ENCODE results near the gene CCDC6. TPM values are rescaled to one million over a fixed set of nuclear protein-coding genes. Genes with fewer than 3 reads are reported as not detected.

The CCDC6 gene
- total and polyA plus RNA-seq, 2 of the 8 experiments (the other 6 are each of a cell fraction or from before 2014, with no cell fraction given) = 42.2 to 74.4 TPM

GRCh38 chr10:59762505-59762904 is 143.9 kb downstream of the CCDC6 start:
- no peak overlapping the region for H2BK120ac ChIP-seq (replicated peaks; ENCODE audit: low read depth, low read length)
- 63% methylated on average over 2 of the region's 2 CpGs; no CpG with 5 or more reads in 1 of the 2 experiments for WGBS, 2 experiments (ENCODE audit: extremely low coverage in 1 of 2, insufficient coverage in 1 of 2, insufficient read length in 1 of 2, insufficient replicate concordance in 2 of 2, low coverage in 1 of 2, low lambda C conversion rate in 2 of 2, missing lambda C conversion rate in 1 of 2)
- H3K56ac ChIP-seq (replicated peaks; ENCODE audit: insufficient read length, low read depth, low read length) = no peak overlapping the region
- H3K9ac ChIP-seq (replicated peaks in 1 of 4; ENCODE audit: extremely low read depth in 1 of 4, low read depth in 3 of 4, low read length in 3 of 4) = no peak overlapping the region
- H2AK5ac ChIP-seq (ENCODE audit: low read depth, low read length) = no peak overlapping the region
- no peak overlapping the region for H3K4me3 ChIP-seq (ENCODE audit: extremely low read depth in 1 of 4, insufficient read depth in 2 of 4, low read depth in 3 of 4, low read length in 4 of 4)
- H3K27me3 ChIP-seq (replicated peaks in 1 of 4; ENCODE audit: control insufficient read depth in 3 of 4, extremely low read depth in 1 of 4, insufficient read depth in 3 of 4, low read length in 3 of 4) = no peaks in the 10 kb centered on the region
- H3K4me2 ChIP-seq (ENCODE audit: insufficient read depth in 1 of 2, low read depth in 2 of 2, low read length in 2 of 2) = no peak overlapping the region
- ChIA-PET CTCF (ENCODE audit: partially characterized antibody) (no interaction called here), POLR2A (ENCODE audit: partially characterized antibody) (no interaction called here)
- H4K91ac ChIP-seq (replicated peaks; ENCODE audit: insufficient read length, low read length) = no peak overlapping the region
- FAIRE-seq = no peak
- no peak overlapping the region for H2BK20ac ChIP-seq (ENCODE audit: low read length)
- DNase-seq (ENCODE audit: low read depth in 1 of 2, low spot score in 2 of 2) = no peak
- TF ChIP-seq TBP (IDR thresholded peaks at IDR 0.05; ENCODE audit: low read depth, low read length) (no peak), TAF1 (IDR thresholded peaks at IDR 0.05; ENCODE audit: low read depth, low read length) (no peak), SRF (IDR thresholded peaks at IDR 0.05; ENCODE audit: low read depth, low read length) (no peak), KDM5A (IDR thresholded peaks at IDR 0.05; ENCODE audit: low read length) (no peak), SP2 (IDR thresholded peaks at IDR 0.05; ENCODE audit: low read length) (no peak), SIN3A (conservative IDR thresholded peaks at IDR 0.05 in 1 of 2, IDR thresholded peaks at IDR 0.05 in 1 of 2; ENCODE audit: low read depth in 1 of 2, low read length in 2 of 2) (no peak), JUN (IDR thresholded peaks at IDR 0.05; ENCODE audit: low read depth, low read length) (no peak), POU5F1 (IDR thresholded peaks at IDR 0.05; ENCODE audit: low read depth, low read length) (no peak), ASH2L (IDR thresholded peaks at IDR 0.05; ENCODE audit: low read length) (no peak), SIRT6 (IDR thresholded peaks at IDR 0.05; ENCODE audit: low read length) (no peak), BACH1 (IDR thresholded peaks at IDR 0.05; ENCODE audit: low read length) (no peak), POLR2AphosphoS5 (IDR thresholded peaks at IDR 0.05; ENCODE audit: low read depth, low read length) (no peak)
- TF ChIP-seq, protein P1, sequence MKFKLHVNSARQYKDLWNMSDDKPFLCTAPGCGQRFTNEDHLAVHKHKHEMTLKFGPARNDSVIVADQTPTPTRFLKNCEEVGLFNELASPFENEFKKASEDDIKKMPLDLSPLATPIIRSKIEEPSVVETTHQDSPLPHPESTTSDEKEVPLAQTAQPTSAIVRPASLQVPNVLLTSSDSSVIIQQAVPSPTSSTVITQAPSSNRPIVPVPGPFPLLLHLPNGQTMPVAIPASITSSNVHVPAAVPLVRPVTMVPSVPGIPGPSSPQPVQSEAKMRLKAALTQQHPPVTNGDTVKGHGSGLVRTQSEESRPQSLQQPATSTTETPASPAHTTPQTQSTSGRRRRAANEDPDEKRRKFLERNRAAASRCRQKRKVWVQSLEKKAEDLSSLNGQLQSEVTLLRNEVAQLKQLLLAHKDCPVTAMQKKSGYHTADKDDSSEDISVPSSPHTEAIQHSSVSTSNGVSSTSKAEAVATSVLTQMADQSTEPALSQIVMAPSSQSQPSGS (IDR thresholded peaks at IDR 0.05; ENCODE audit: low read length) = no peak
- H3K23ac ChIP-seq (ENCODE audit: insufficient read length) = no peak overlapping the region
- H4K8ac ChIP-seq (ENCODE audit: extremely low read depth, insufficient read depth, low read length) = no peak overlapping the region
- H2BK12ac ChIP-seq (ENCODE audit: low read depth, low read length) = no peak overlapping the region
- H2BK15ac ChIP-seq (ENCODE audit: low read length) = no peak overlapping the region
- H3K9me3 ChIP-seq (ENCODE audit: insufficient read depth in 2 of 2, low read depth in 1 of 2, low read length in 1 of 2) = peaks cover 2 to 7% of the 10 kb centered on the region in 2 experiments; a peak in 2 of 4 replicates
- H3K27ac ChIP-seq (ENCODE audit: low read depth, low read length) = no peak overlapping the region
- H3K79me1 ChIP-seq (ENCODE audit: low read depth, low read length) = no peaks in the 10 kb centered on the region
- no peak overlapping the region for H3K18ac ChIP-seq (ENCODE audit: extremely low read depth, low read length)
- H3K4me1 ChIP-seq (replicated peaks in 1 of 4; ENCODE audit: control insufficient read depth in 3 of 4, insufficient read depth in 4 of 4, low read length in 3 of 4) = no peaks in the 10 kb centered on the region
- no peaks in the 10 kb centered on the region for H3K23me2 ChIP-seq (ENCODE audit: low read depth, low read length)
- no peak overlapping the region for H2BK5ac ChIP-seq (ENCODE audit: low read depth, low read length)
- H3K14ac ChIP-seq (ENCODE audit: insufficient read length) = no peak overlapping the region
- no peak overlapping the region for H4K5ac ChIP-seq (ENCODE audit: insufficient read length, low read depth, low read length)
- H3K4ac ChIP-seq (replicated peaks; ENCODE audit: insufficient read length, low read depth, low read length) = no peak overlapping the region
- H2AFZ ChIP-seq (ENCODE audit: low read length) = no peak overlapping the region
- H3K36me3 ChIP-seq (ENCODE audit: control insufficient read depth in 2 of 4, insufficient read depth in 4 of 4, low read length in 3 of 4) = no peaks in the 10 kb centered on the region
- no peaks in the 10 kb centered on the region for H4K20me1 ChIP-seq (replicated peaks in 1 of 2; ENCODE audit: control insufficient read depth in 1 of 2, insufficient read depth in 2 of 2, low read length in 2 of 2)
- no peaks in the 10 kb centered on the region for H3K79me2 ChIP-seq (ENCODE audit: control insufficient read depth in 1 of 2, insufficient read depth in 2 of 2, low read length in 2 of 2)

Measured in H1 (cell line).